ENCODE measurements around the gene ENPP3. TPM values are rescaled to one million over a fixed set of nuclear protein-coding genes. Genes with fewer than 3 reads are reported as not detected.
A peak's percentile ranks its signal among the peaks of the same experiment; 100 is the strongest.

The ENPP3 gene
- total RNA-seq, 1 donor from 2014 or later, result 1.6 TPM

GRCh38 chr6:131642987-131643611, 6.0 kb downstream of the ENPP3 start:
- DNase-seq (ENCODE audit: low spot score), result peak; percentile 61

GRCh38 chr6:131643855-131644460, 6.9 kb downstream of the ENPP3 start:
- DNase-seq (ENCODE audit: low spot score), result no peak

- DNase-seq (ENCODE audit: low spot score), result no peak
These were observed 7.8 kb downstream of the ENPP3 start for GRCh38 chr6:131644921-131645320.

- DNase-seq (ENCODE audit: low spot score), result no peak
These were observed 8.7 kb downstream of the ENPP3 start for GRCh38 chr6:131645846-131646245.

- DNase-seq (ENCODE audit: low spot score), result no peak
These were observed 9.2 kb downstream of the ENPP3 start for GRCh38 chr6:131646249-131646670.

GRCh38 chr6:131651782-131652181, 14.7 kb downstream of the ENPP3 start:
- DNase-seq (ENCODE audit: low spot score), result no peak

- DNase-seq (ENCODE audit: low spot score), result peak; percentile 35
These were observed 15.4 kb downstream of the ENPP3 start for GRCh38 chr6:131652472-131652871.

- no peak for DNase-seq (ENCODE audit: low spot score)
These were observed 17.2 kb downstream of the ENPP3 start for GRCh38 chr6:131654326-131654725.

- DNase-seq (ENCODE audit: low spot score), result no peak
These were observed 18.3 kb downstream of the ENPP3 start for GRCh38 chr6:131655387-131655786.

- DNase-seq (ENCODE audit: low spot score), result no peak
These were observed 18.8 kb downstream of the ENPP3 start for GRCh38 chr6:131655951-131656350.

GRCh38 chr6:131656667-131657066, 19.6 kb downstream of the ENPP3 start:
- no peak for DNase-seq (ENCODE audit: low spot score)

- DNase-seq (ENCODE audit: low spot score), result no peak
These were observed 20.1 kb downstream of the ENPP3 start for GRCh38 chr6:131657222-131657621.

GRCh38 chr6:131657630-131658111, 20.6 kb downstream of the ENPP3 start:
- DNase-seq (ENCODE audit: low spot score), result no peak

GRCh38 chr6:131658287-131658686, 21.2 kb downstream of the ENPP3 start:
- no peak for DNase-seq (ENCODE audit: low spot score)

GRCh38 chr6:131660195-131660594, 23.1 kb downstream of the ENPP3 start:
- DNase-seq (ENCODE audit: low spot score), result no peak

- DNase-seq (ENCODE audit: low spot score), result no peak
These were observed 26.6 kb downstream of the ENPP3 start for GRCh38 chr6:131663578-131664165.

- DNase-seq (ENCODE audit: low spot score), result no peak
These were observed 32.8 kb downstream of the ENPP3 start for GRCh38 chr6:131669891-131670290.

GRCh38 chr6:131673184-131673583, 36.1 kb downstream of the ENPP3 start:
- DNase-seq (ENCODE audit: low spot score), result no peak

- DNase-seq (ENCODE audit: low spot score), result no peak
These were observed 41.3 kb downstream of the ENPP3 start for GRCh38 chr6:131678442-131678841.

GRCh38 chr6:131680868-131681267, 43.8 kb downstream of the ENPP3 start:
- DNase-seq (ENCODE audit: low spot score), result no peak

GRCh38 chr6:131681585-131681984, 44.5 kb downstream of the ENPP3 start:
- no peak for DNase-seq (ENCODE audit: low spot score)

- no peak for DNase-seq (ENCODE audit: low spot score)
These were observed 45.3 kb downstream of the ENPP3 start for GRCh38 chr6:131682442-131682841.

GRCh38 chr6:131683479-131683878, 46.4 kb downstream of the ENPP3 start:
- no peak for DNase-seq (ENCODE audit: low spot score)
